Measurements from ENCODE around the gene PCYT1B. TPM values are rescaled to one million over a fixed set of nuclear protein-coding genes. Genes with fewer than 3 reads are reported as not detected.
A peak's percentile ranks its signal among the peaks of the same experiment; 100 is the strongest.

Gene PCYT1B
- total and polyA plus RNA-seq, 2 of the 13 experiments (the other 11 are each of a cell fraction or from before 2014, with no cell fraction given) = 6.1 to 9.2 TPM

GRCh38 chrX:24693453-24694202, 46.5 kb upstream of the PCYT1B start, which contains the start of gene POLA1 (continued):
- TF ChIP-seq PBX3 (CRISPR knock-in tag; IDR thresholded peaks at IDR 0.05; ENCODE audit: borderline replicate concordance) (no peak), EP300 (IDR thresholded peaks at IDR 0.05; ENCODE audit: low read depth in 2 of 2, low read length in 2 of 2) (no peak), EP300 (CRISPR knock-in tag; IDR thresholded peaks at IDR 0.05; ENCODE audit: borderline replicate concordance) (no peak), SAP130 (CRISPR knock-in tag; IDR thresholded peaks at IDR 0.05; ENCODE audit: low read depth) (peak; percentile 85), ELF3 (CRISPR knock-in tag; IDR thresholded peaks at IDR 0.05) (peak; percentile 24; the same call in 1 of the 2 replicates), TFDP2 (CRISPR knock-in tag; IDR thresholded peaks at IDR 0.05) (peak; percentile 94; the same call in 1 of the 2 replicates), ZNF143 (CRISPR knock-in tag; IDR thresholded peaks at IDR 0.05) (peak; percentile 63), ZNF484 (CRISPR knock-in tag; IDR thresholded peaks at IDR 0.05; ENCODE audit: borderline replicate concordance, low read depth) (no peak), TCF7 (IDR thresholded peaks at IDR 0.05; ENCODE audit: low read depth) (no peak), ATF4 (CRISPR knock-in tag; IDR thresholded peaks at IDR 0.05) (no peak), ZNF816 (CRISPR knock-in tag; IDR thresholded peaks at IDR 0.05; ENCODE audit: borderline replicate concordance) (no peak), HMG20B (CRISPR knock-in tag; conservative IDR thresholded peaks at IDR 0.05) (no peak), ONECUT2 (CRISPR knock-in tag; IDR thresholded peaks at IDR 0.05) (no peak), POGK (CRISPR knock-in tag; conservative IDR thresholded peaks at IDR 0.05) (no peak; the same call in 1 of the 2 replicates), IKZF4 (CRISPR knock-in tag; IDR thresholded peaks at IDR 0.05; ENCODE audit: borderline replicate concordance, low read depth, not compliant biosample characterization) (no peak), ZNF878 (CRISPR knock-in tag; IDR thresholded peaks at IDR 0.05) (0 out of 2 replicates have a peak, but pooled peaks have one; percentile 35), THAP7 (CRISPR knock-in tag; IDR thresholded peaks at IDR 0.05) (peak; percentile 41; the same call in 1 of the 2 replicates), ZNF788 (CRISPR knock-in tag; IDR thresholded peaks at IDR 0.05; ENCODE audit: borderline replicate concordance) (peak; percentile 67; the same call in 1 of the 2 replicates), CREB1 (IDR thresholded peaks at IDR 0.05) (peak; percentile 96), CREB1 (CRISPR knock-in tag; IDR thresholded peaks at IDR 0.05) (peak; percentile 88), ZNF512 (CRISPR knock-in tag; IDR thresholded peaks at IDR 0.05) (no peak), SP1 (IDR thresholded peaks at IDR 0.05) (no peak), SP1 (CRISPR knock-in tag; IDR thresholded peaks at IDR 0.05) (peak; percentile 84)

Data from HepG2 (cell line).